Measurements from ENCODE around the gene WNT2B. TPM values are rescaled to one million over a fixed set of nuclear protein-coding genes. Genes with fewer than 3 reads are reported as not detected.

Gene WNT2B
- total and polyA plus RNA-seq, 2 donors (not counting 3 experiments of a cell fraction or from before 2014, with no cell fraction given) = 1.5 to 3.6 TPM

DNA sequence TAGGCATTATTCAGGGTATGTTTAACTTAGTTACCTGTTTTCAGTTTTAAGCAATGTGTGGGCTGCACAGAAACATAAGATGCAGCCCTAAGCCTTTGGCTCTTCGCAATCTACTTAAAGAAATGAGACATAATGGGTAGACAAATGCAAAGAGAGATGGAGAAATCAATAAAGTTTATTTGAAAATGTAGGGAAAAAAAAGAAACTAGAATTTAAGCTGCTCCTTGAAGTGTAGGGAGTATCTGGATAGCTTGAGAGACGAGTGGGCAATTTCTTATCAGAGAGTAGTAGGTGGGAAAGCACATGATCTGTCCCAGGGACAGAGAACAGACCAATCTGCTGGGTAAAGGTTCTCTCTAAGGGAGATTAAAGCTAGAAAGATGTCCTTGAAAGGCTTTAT is 8.9 kb downstream of the WNT2B start:
- DNase-seq (ENCODE audit: low read depth, low spot score) = no peak
- FAIRE-seq = no peak

More for the DNA sequence above, 8.9 kb downstream of the WNT2B start:
- ChIA-PET CTCF (interaction anchor here (3.9 kb wide), 1 partner anchor 16 kb away, joined by 11 read pairs; no protein-coding TSS in a partner anchor), POLR2A (no interaction called here)
- Histone ChIP-seq H3K27ac (ENCODE audit: insufficient read depth, low read depth, low read length) (no peak overlapping the region), H3K4me2 (ENCODE audit: insufficient read depth, low read length) (no peak overlapping the region), H3K4me3 (replicated peaks in 1 of 3; ENCODE audit: insufficient read depth in 1 of 3, low read depth in 1 of 3, low read length in 3 of 3) (no peak overlapping the region), H3K9ac (replicated peaks; ENCODE audit: extremely low read depth, insufficient read depth, low read length) (no peak overlapping the region), H4K20me1 (replicated peaks; ENCODE audit: control insufficient read depth, extremely low read depth, insufficient read depth, low read length) (no peaks in the 10 kb centered on the region), H3K27me3 (ENCODE audit: control insufficient read depth in 2 of 2, insufficient read depth in 2 of 2, low read length in 2 of 2) (no peaks in the 10 kb centered on the region), H3K79me2 (ENCODE audit: control insufficient read depth, insufficient read depth, low read length) (no peaks in the 10 kb centered on the region), H3K4me1 (ENCODE audit: control insufficient read depth, extremely low read depth, insufficient read depth, low read length) (peaks cover 3% of the 10 kb centered on the region), H3K36me3 (ENCODE audit: control insufficient read depth in 2 of 2, extremely low read depth in 1 of 2, insufficient read depth in 2 of 2, low read length in 2 of 2) (no peaks in the 10 kb centered on the region), H3K9me1 (replicated peaks; ENCODE audit: control insufficient read depth, extremely low read depth, insufficient read depth, low read length) (no peaks in the 10 kb centered on the region), H3K9me3 (replicated peaks; ENCODE audit: control insufficient read depth, insufficient read depth, low read length) (no peaks in the 10 kb centered on the region), H2AFZ (ENCODE audit: low read depth, low read length) (no peak overlapping the region)
- TF ChIP-seq GATA2 (IDR thresholded peaks at IDR 0.05; ENCODE audit: insufficient read depth, insufficient read length, low read depth, low read length) (no peak), JUN (IDR thresholded peaks at IDR 0.05; ENCODE audit: borderline replicate concordance, insufficient read depth, insufficient read length, low read depth) (no peak), POLR2A (IDR thresholded peaks at IDR 0.05; ENCODE audit: low read depth, low read length) (no peak), EZH2 (IDR thresholded peaks at IDR 0.05; ENCODE audit: borderline replicate concordance, low read depth, low read length, severe bottlenecking) (no peak), FOS (IDR thresholded peaks at IDR 0.05; ENCODE audit: borderline replicate concordance, insufficient read depth, low read length) (no peak), CTCF (IDR thresholded peaks at IDR 0.05; ENCODE audit: extremely low read depth in 1 of 2, insufficient read depth in 1 of 2, low read depth in 1 of 2, low read length in 2 of 2) (no peak), POLR2AphosphoS5 (IDR thresholded peaks at IDR 0.05; ENCODE audit: insufficient read depth, low read depth, low read length) (no peak), MYC (IDR thresholded peaks at IDR 0.05; ENCODE audit: low read depth, low read length) (no peak)
- TF ChIP-seq, protein P1, sequence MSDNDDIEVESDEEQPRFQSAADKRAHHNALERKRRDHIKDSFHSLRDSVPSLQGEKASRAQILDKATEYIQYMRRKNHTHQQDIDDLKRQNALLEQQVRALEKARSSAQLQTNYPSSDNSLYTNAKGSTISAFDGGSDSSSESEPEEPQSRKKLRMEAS (IDR thresholded peaks at IDR 0.05; ENCODE audit: insufficient read depth, insufficient read length) = no peak
- BruUV-seq (replicated peaks) = no TSS peak
- dilution Hi-C loops (cut with MboI; ENCODE audit: extremely low pct_ligation_motif_present, low sequenced_read_pairs) = no loop called here
- intact Hi-C loops (cut with micrococcal nuclease) = no loop called here
